NCI-H446 treated with DMSO at 0.1 percent for 48 hours (cell line): ENCODE data around the gene SMAGP.
"Not testable (repeated sequence)": the region's sequence is repeated elsewhere in the genome, so short reads cannot be mapped to it uniquely, and the experiment has no call there.

Experiments
- DNase-seq: peaks from one replicate; lab custom pipeline; 2025; lab: John Stamatoyannopoulos, UW

SMAGP gene

DNA sequence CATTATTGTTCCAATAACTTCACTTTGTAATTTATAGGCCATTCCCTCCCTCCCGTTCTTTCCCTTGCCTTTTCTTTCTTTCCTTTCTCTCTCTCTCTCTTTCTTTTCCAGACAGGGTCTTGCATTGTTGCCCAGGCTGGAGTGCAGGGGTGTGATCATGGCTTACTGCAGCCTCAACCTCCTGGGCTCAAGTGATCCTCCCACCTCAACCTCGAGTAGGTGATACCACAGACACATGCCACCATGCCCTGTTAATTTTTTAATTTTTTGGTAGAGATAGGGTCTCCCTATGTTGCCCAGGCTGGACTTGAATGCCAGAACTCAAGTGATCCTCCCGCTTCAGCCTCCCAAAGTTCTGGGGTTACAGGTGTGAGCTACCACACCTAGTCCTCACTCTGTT is 45.6 kb downstream of the SMAGP start:
- no peak for DNase-seq

DNA sequence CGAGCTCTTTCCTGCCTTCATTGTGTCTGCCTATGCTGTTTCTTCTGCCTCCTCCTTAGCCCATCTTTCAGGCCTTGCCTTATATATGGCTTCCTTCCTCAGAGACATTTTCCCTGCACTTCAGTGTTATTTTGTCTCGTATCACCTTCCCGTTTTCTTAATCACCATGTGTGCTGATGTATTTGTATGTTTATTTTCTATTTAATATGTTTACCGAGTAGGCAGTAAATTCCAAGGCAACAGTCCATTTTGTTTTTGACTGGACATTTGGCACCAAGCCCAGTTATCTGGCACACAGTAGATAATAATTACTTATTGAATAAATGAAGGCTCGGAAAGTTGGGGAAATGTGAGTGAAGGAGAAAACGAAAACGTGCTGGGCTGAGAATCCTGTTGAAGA is 47.8 kb downstream of the SMAGP start:
- no peak for DNase-seq

GRCh38 chr12:51219857-51220256 is 50.4 kb downstream of the SMAGP start:
- DNase-seq: not testable (repeated sequence)

GRCh38 chr12:51219322-51219721 is 50.9 kb downstream of the SMAGP start:
- DNase-seq: no peak

DNA sequence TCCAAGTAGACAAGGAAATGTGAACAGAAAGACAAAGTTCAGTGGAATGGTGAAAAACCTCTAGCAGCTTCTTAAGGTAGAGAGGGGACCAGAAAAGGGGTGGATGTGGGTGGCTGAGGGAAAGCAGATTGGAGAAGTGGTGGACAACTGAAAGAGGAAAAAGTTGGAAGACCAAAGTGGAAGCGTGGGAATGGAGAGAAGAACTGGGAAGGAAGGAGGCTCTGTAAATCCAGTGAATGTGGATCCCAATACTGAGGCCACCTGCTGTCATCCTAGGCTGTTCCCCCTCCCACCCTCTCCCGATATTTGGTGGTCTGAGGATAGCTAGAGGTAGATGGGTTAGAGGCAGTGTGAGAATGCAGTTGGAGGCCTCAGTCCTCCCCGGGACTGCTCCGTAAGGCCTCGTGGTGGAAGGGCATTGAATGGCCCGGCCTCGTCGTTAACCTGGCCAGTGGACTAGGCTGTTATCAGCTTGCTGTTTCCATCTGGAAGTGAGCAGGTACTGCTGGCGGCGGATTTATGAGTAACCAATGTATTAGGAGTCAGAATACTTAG is 51.5 kb downstream of the SMAGP start:
- no peak for DNase-seq

GRCh38 chr12:51217968-51218606 is 52.1 kb downstream of the SMAGP start, which contains the start of gene POU6F1:
Gene POU6F1 (minus strand): TSS chr12:51218062. CDS start chr12:51206836, 11,226 bp downstream.
- peak; percentile 52 for DNase-seq

DNA sequence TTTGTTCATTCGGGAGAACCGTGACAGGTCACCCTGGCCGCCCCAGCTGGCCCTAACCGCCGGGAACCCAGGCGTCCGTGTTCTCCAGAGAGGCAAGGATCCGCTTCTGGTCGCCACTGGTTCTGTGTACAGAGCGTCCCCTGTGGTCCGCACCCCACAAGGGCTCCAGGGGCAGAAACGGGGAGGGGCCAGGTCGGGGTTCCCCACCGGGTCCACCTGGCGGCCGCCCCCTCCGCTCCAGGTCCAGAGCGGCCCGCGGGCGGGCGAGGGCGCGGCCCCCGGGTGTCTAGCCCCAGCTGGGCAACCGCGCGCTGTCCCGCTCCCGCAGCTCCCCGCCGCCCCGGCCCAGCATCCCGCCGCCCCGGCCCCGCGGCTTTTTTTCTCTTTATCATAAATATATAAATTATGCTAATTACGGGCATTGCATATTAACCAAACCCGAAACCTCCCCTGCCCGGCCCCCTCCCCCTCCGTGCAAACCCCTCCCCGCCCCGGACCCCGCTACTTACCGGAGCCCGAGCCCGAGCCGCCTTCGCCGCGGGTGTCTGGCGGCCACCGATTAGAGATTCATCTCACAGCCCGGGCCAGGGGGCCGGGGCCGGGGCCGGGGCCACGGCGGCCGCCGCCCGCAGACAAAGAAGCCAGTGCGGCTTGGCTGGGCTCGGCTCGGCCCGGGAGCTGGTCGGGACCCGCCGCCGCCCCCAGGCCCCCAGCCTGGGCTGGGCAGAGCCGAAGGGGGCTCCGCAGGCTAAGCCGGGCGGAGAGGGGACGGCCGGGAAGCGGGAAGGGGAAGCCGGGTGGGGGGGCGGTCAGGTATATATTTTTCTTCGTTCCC is 52.9 kb downstream of the SMAGP start:
- DNase-seq: no peak

DNA sequence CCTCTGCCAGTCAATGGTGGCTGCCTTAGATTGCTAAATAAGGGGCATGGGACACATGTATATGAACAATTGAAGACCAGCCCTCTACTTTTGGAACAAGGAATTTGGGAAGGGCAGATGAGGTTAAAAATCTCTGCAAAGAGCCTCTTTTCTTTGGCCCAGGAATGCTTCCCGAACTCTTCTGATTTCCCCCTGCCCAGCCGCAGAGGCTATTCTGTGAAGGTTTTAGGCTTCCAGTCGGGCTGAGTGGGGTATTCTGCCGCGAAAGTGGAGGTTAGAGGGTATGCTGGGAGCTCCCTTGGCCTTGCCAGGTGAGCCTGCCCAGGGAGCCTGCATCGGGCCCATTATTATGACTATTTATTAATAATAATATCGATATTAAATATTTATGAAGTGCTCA is 53.6 kb downstream of the SMAGP start:
- no peak for DNase-seq

DNA sequence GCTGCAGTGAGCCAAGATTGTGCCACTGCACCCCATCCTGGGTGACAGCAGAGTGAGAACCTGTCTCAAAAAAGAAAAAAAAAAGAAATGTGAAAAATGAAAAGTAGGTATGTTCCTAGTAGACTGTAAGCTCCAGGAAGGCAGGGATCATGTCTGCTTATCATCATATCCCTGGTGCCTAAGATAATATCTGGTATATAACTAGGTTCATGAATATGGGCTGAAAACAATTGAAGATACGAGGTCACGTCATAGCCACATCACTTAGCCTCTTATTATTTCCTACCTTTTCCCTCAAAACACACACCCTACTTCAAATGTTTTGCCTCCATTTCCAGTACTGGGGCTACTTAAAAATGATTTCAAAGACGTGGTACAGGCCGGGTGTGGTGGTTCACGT is 55.3 kb downstream of the SMAGP start:
- no peak for DNase-seq

DNA sequence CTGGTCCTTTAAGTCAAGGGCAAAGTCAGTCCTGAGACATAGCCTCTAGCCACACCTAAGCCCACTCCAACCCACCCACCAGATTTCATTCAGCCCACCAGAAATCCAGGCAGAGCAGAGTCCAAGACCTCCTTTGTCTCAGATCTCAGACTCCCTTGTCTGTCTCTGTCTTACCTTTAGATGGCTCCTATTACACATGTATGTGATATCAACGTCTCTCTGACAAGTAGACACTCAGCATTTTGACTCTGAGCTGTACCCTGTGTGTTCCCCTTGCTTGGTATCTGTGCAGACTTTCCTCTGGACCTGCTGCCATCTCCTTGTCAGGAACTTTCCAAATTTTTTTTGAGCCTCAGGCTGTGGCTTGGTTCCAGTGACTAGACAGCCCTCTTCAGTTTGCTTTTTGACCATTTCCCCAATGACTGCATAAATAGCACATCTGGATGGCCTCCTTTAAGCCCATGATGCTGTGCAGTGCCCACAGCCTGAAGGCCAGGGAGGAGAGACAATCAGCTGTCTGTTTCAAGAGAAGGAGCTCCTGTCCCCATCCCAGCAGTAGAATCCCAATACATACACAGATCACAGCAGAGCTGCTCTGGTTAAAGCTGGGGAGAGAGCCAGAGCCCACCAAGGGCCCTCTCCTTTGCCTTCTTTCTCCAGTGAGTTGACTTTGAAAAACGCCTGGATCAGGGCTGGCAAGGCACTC is 59.4 kb downstream of the SMAGP start:
- DNase-seq: no peak

GRCh38 chr12:51209259-51209658 is 61.0 kb downstream of the SMAGP start:
- no peak for DNase-seq

DNA sequence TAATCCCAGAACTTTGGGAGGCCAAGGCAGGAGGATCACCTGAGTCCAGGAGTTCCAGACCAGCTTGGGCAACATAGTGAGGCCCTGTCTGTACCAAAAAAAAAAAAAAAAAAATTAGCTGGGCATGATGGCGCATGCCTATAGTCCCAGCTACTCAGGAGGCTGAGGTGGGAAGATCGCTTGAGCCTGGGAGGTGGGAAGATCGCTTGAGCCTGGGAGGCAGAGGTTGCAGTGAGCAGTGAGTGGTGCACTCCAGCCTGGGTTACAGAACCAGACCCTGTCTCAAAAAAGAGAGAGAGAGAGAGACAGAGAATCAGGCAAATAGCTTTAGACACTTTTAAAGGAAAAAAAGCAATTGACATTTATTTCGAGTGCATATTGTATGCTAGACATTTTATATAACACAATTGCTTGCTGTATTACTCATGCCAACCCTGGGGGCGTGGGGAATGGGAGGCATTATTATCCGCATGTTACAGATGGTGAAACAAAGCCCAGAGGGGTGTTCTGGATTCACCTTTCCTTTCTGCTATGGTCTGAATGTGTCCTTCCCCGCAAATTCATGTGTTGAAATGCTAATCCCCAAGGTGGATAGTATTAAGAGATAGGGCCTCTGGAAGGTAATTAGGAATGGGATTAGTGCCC is 62.1 kb downstream of the SMAGP start:
- DNase-seq: no peak

DNA sequence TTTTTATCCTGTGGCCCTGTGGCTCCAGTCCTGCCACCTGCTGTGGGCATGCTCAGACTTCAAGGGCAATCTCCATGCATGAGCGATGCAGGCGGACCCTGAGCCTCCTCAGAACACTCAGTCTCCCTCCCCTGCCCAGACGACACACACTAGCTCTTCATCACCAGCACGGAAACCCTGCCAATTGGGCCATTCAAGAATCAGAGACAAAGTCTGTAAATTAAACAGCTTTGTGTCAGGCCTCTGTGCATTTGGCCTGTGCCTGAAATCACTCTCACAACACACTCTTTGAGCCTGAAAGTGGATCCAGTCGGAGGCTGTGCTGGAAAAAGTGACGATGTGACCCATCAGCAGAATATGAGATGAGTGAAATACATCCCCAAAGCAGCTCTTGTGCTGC is 64.9 kb downstream of the SMAGP start:
- no peak for DNase-seq

DNA sequence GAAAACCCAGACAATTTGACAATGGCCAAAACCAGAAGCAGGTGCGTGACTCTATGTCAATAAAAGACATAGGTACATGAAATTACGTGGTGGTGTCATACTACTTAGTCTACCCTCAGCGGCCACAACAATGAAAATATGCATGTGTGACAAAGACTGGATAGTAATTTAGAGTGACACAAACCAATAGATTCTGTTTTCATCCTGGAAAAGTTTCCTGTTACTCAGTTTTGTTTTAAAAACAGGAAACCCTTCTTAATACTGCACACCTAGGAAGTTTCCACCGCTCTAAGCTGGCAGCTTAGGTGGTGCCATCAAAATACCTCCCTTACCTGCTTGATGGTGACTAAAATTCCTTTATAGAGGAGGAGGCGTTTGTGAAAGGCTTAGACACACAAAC is 67.5 kb downstream of the SMAGP start:
- no peak for DNase-seq

- DNase-seq: no peak
These were observed 69.4 kb downstream of the SMAGP start for GRCh38 chr12:51200806-51201205.

- DNase-seq: no peak
These were observed 70.1 kb downstream of the SMAGP start for GRCh38 chr12:51200156-51200555.

GRCh38 chr12:51199366-51199945 is 70.8 kb downstream of the SMAGP start:
- no peak for DNase-seq

DNA sequence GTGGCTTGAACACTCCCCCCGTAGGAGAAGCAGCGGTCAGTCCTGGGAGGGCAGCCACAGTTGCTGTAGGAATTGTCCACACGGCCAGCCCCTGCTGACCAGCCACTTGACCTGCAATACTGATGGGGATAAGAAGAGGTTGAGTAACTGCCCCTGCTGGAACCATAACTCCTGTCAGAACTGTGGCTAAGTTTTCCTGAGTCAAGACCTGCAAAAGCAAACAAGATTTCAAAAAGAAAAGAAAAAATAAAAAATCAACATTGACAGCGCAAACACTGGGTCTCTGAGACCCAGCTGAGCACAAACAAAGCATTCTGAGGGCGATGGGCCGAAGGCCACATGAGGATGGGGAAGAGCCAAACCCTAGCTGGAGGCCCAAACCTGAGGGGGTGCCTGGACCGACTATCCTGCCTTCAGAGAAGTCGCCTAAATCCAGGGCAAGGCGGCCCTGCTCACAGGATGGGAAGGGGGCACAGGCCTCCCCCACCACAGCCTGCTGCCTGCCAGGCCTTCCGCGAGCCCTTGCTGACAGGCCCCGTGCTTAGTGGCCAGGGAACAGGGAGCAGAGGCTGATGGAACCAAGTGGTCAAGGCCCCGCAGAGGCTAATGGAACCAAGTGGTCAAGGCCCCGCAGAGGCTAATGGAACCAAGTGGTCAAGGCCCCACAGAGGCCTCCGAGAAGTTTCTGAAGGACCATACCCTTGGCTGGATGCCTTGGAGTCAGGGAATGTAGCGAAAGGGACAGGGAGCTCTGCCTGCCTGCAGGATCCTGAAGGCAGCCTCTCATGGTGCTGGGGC is 71.4 kb downstream of the SMAGP start:
- no peak for DNase-seq

- no peak for DNase-seq
These were observed 72.3 kb downstream of the SMAGP start for GRCh38 chr12:51197736-51198567.

DNA sequence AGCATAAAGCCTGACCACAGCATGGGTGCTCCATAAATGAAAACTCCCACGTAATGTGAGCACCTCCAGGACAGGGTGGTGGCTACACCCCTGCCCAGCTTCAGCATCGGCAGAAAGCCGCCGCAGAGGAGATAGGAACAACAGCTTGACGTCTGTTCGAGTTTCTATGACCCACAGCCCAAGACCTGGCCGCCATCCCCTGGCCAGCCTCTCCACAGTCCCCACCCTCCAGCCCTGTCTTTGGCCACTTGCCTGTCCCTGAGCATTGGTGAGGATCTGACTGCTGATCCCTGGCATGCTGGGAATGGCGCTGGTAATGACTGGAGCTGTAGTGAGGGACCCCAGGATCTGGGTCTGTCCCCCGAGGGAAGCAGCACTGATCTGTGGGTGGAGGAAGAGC is 73.7 kb downstream of the SMAGP start:
- no peak for DNase-seq
